LNCAP (cell line): ENCODE results near the gene FNDC11.

Source experiments
- CTCF ChIP-seq: fragments of 450-650 bp; IDR thresholded peaks from 2 replicates; pipeline ENCODE4 v1.5.1; 2017; ENCODE audit warnings: mild to moderate bottlenecking

FNDC11 gene

GRCh38 chr20:63572071-63572787, 18.3 kb downstream of the FNDC11 start:
- TF ChIP-seq CTCF, result no peak

- no peak for TF ChIP-seq CTCF
Measured at GRCh38 chr20:63572788-63573646, 19.1 kb downstream of the FNDC11 start.

GRCh38 chr20:63573647-63574131, 19.7 kb downstream of the FNDC11 start:
- no peak for TF ChIP-seq CTCF

GRCh38 chr20:63574156-63574828, 20.3 kb downstream of the FNDC11 start, which contains the start of gene HELZ2:
Gene HELZ2 (minus strand): TSS chr20:63574239. CDS start chr20:63572385, 1,854 bp downstream.
- TF ChIP-seq CTCF, result no peak

GRCh38 chr20:63574829-63575743, 21.1 kb downstream of the FNDC11 start:
- no peak for TF ChIP-seq CTCF

GRCh38 chr20:63576311-63576710, 22.4 kb downstream of the FNDC11 start:
- TF ChIP-seq CTCF, result no peak
